CD4-positive, alpha-beta T cell treated with Interleukin-6 at 100 ng/mL for 8 hours (primary cell): ENCODE data around the gene PAGR1.
A peak's percentile ranks its signal among the peaks of the same experiment; 100 is the strongest.
"Not testable (repeated sequence)": the region's sequence is repeated elsewhere in the genome, so short reads cannot be mapped to it uniquely, and the experiment has no call there.

Experiments
- DNase-seq: peaks from one replicate; pipeline ENCODE4 v3.0.0-alpha.2; 2020; ENCODE audit warnings: mixed read lengths, low spot score

Gene PAGR1

GRCh38 chr16:29812754-29813643, 3.0 kb upstream of the PAGR1 start:
- no peak for DNase-seq

GRCh38 chr16:29813644-29814562, 2.0 kb upstream of the PAGR1 start:
- no peak for DNase-seq

- no peak for DNase-seq
Measured at GRCh38 chr16:29814592-29814991, 1.4 kb upstream of the PAGR1 start.

- no peak for DNase-seq
Measured at GRCh38 chr16:29815032-29815721, 775 bp upstream of the PAGR1 start.

- DNase-seq = peak; percentile 50
Measured at GRCh38 chr16:29816694-29817441, 916 bp downstream of the PAGR1 start.

DNA sequence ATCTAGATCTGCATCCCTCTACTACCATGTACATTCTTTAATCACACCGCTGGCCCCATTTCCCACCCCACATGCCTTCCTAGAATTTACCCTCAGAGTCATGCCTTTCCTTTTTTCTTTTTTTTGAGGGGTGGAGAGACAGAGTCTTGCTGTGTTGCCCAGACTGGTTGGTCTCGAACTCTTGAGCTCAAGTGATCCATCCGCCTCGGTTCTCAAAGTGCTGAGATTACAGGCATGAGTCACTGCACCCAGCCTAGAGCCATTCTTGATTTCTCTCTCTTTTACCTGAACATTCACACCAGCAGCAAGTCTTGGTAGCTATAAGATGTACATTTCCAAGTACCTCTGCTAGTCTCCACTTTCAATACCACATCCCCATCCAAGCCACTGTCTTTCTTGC, 2.1 kb downstream of the PAGR1 start:
- DNase-seq = no peak

GRCh38 chr16:29819506-29819905, 3.6 kb downstream of the PAGR1 start:
- no peak for DNase-seq

DNA sequence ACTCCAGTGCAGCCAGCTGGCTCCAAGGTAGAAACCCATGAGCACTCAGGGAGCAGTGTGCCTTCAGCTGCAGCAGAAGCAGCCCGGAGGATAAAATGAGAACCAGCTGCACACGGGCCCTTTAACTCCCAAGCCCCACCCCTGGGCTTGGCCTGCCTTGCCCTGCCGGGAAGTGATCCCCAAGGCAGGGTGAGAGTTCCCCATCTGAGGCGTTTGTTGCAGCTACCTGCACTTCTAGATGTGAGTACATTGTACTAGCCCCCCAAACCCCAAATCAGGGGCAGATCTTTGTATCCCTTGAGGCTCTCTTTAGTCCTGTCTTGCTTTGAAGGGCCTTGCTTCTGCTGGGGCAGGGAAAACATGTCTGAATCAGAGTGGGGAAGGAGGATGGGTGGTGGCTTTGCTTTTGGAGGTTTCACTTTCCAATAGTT, 4.3 kb downstream of the PAGR1 start, which contains the start of gene MVP:
Gene MVP, plus strand, starts transcription at position 192 of the 431 bp plus-strand sequence. CDS start 10,088 bp downstream, outside the sequence.
- peak; percentile 61 for DNase-seq

- peak; percentile 54 for DNase-seq
Measured at GRCh38 chr16:29820730-29821642, 5.0 kb downstream of the PAGR1 start.

DNA sequence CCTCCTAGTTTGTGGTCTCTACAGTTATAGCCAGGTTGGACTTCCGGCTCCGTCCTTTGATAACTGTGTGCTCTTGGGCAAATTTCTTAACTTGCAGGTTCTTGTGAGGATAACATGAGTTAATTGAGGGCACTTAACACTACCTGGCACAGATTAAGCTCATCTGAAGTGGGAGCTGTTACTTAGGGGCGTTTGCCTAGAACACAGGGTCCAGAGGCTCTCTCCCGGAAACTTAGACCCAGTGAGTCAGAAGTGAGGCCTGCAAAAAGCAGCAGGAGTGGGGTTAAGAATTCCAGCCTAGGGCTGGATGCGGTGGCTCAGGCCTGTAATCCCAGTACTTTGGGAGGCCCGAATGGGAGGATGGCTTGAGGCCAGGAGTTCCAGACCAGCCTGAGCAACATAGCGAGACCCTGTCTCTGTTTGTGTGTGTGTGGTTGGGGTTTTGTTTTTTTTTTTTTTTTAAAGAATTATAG, 5.7 kb downstream of the PAGR1 start:
- DNase-seq = no peak

- DNase-seq = no peak
Measured at GRCh38 chr16:29824589-29825144, 8.7 kb downstream of the PAGR1 start.

GRCh38 chr16:29825145-29826044, 9.4 kb downstream of the PAGR1 start:
- DNase-seq = peak; percentile 47

DNA sequence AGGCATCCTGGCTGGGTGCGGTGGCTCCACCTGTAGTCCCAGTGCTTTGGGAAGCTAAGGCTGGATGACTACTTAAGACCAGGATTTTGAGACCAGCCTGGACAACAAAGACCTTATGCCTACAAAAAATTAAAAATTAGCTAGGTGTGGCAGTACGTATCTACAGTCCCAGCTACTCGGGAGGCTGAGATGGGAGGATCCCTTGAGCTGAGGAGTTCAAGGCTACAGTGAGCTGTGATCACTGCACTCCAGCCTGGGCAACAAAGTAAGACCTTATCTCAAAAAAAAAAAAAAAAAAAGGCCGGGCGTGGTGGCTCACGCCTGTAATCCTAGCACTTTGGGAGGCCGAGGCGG, 10.4 kb downstream of the PAGR1 start:
- no peak for DNase-seq

- DNase-seq = no peak
Measured at GRCh38 chr16:29830774-29831173, 14.8 kb downstream of the PAGR1 start.

- DNase-seq = no peak
Measured at GRCh38 chr16:29831490-29831889, 15.5 kb downstream of the PAGR1 start.

- DNase-seq = not testable (repeated sequence)
Measured at GRCh38 chr16:29833219-29833618, 17.3 kb downstream of the PAGR1 start.

DNA sequence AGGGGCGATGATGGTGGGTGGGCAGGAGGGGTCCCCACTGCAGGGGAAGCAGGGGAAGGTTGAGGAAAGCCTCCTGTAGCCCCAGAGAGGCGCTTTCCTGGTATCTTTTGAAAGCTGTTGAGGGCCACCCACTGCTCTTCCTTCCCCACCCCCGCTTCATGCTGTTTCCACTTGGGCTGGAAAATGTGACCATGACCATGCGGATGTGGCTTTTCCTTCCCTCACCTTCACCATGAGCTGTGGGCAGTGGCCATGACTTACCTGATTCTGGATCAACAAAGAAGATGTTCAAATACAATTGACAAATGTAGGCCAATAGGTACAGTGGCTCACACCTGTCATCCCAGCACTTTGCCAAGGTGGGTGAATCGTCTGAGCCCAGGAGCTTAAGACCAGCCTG, 18.1 kb downstream of the PAGR1 start:
- no peak for DNase-seq

- no peak for DNase-seq
Measured at GRCh38 chr16:29835926-29836325, 20.0 kb downstream of the PAGR1 start.

GRCh38 chr16:29836623-29837022, 20.7 kb downstream of the PAGR1 start:
- no peak for DNase-seq
